OCI-LY1 (cell line): ENCODE data around the gene FAM240A.

Source experiments
- H2AFZ ChIP-seq: fragments of 200-600 bp; sonication (generic), shearing (Covaris generic); 2 replicates; pipeline ENCODE4 v1.6.0; 2014; ENCODE audit warnings: antibody characterized with exemption, mild to moderate bottlenecking, low read length
- H3F3A ChIP-seq: fragments of 200-600 bp; sonication (generic), shearing (Covaris generic); 2 replicates; pipeline ENCODE4 v1.6.0; 2014; ENCODE audit warnings: mild to moderate bottlenecking, antibody characterized with exemption, low read length, moderate library complexity; ENCODE audit not compliant: insufficient read depth
- H3K27ac ChIP-seq: fragments of 200-600 bp; sonication (generic); 2 replicates; pipeline ENCODE4 v1.5.1; 2014; ENCODE audit warnings: low read length, mixed run types, mild to moderate bottlenecking, low read depth; ENCODE audit not compliant: poor library complexity, severe bottlenecking
- H3K27me3 ChIP-seq: fragments of 200-600 bp; sonication (generic); 2 replicates; pipeline ENCODE4 v1.6.0; 2014; ENCODE audit warnings: antibody characterized with exemption, mild to moderate bottlenecking, low read length, moderate library complexity; ENCODE audit not compliant: insufficient read depth
- H3K36me3 ChIP-seq: fragments of 200-600 bp; sonication (generic); 2 replicates; pipeline ENCODE4 v1.6.1; 2014; ENCODE audit warnings: mild to moderate bottlenecking, antibody characterized with exemption, low read length, moderate library complexity, mixed read lengths; ENCODE audit not compliant: insufficient read depth
- H3K4me1 ChIP-seq: fragments of 200-600 bp; sonication (generic); 2 replicates; pipeline ENCODE4 v1.5.1; 2014; ENCODE audit warnings: mild to moderate bottlenecking, low read length, moderate library complexity; ENCODE audit not compliant: insufficient read depth, severe bottlenecking
- H3K4me2 ChIP-seq: fragments of 200-600 bp; sonication (generic), shearing (Covaris generic); 2 replicates; pipeline ENCODE4 v1.6.1; 2014; ENCODE audit warnings: low read length
- H3K4me3 ChIP-seq: fragments of 200-600 bp; sonication (generic); 2 replicates; pipeline ENCODE4 v1.5.1; 2014; ENCODE audit warnings: low read length, low read depth, mild to moderate bottlenecking, mixed read lengths; ENCODE audit not compliant: poor library complexity, severe bottlenecking
- H3K79me2 ChIP-seq: fragments of 200-600 bp; shearing (Covaris generic); 2 replicates; pipeline ENCODE4 v1.6.1; 2016; ENCODE audit warnings: mixed run types, low read length, mixed read lengths; ENCODE audit not compliant: insufficient read depth
- H3K9ac ChIP-seq: fragments of 200-600 bp; sonication (generic), shearing (Covaris generic); 2 replicates; pipeline ENCODE4 v1.6.1; 2014; ENCODE audit warnings: mild to moderate bottlenecking, low read length, mixed read lengths
- H3K9me2 ChIP-seq: fragments of 200-600 bp; sonication (generic), shearing (Covaris generic); 2 replicates; pipeline ENCODE4 v1.6.1; 2014; ENCODE audit warnings: low read depth, mild to moderate bottlenecking, low read length, mixed read lengths
- H3K9me3 ChIP-seq: fragments of 200-600 bp; shearing (Covaris generic); 2 replicates; pipeline ENCODE4 v1.6.1; 2014; ENCODE audit warnings: low read length, mixed read lengths
- H4K20me1 ChIP-seq: fragments of 200-600 bp; sonication (generic), shearing (Covaris generic); 2 replicates; pipeline ENCODE4 v1.6.0; 2016; ENCODE audit warnings: mild to moderate bottlenecking, low read length; ENCODE audit not compliant: insufficient read depth
- EZH2 ChIP-seq: fragments of 200-600 bp; sonication (generic), shearing (Covaris generic); IDR thresholded peaks from 2 replicates; pipeline ENCODE4 v1.8.0; 2017; ENCODE audit warnings: borderline replicate concordance, mixed run types, mild to moderate bottlenecking, antibody characterized with exemption, low read length, moderate library complexity, mixed read lengths
- TF ChIP-seq, protein P1 (sequence below): fragments of 200-600 bp; sonication (generic), shearing (Covaris generic); IDR thresholded peaks from 2 replicates; pipeline ENCODE4 v1.5.1; 2017; ENCODE audit warnings: mild to moderate bottlenecking, antibody characterized with exemption, low read length, moderate library complexity, mixed read lengths

The FAM240A gene

GRCh38 chr3:46643701-46644100 is 31.4 kb downstream of the FAM240A start:
- no peaks in the 10 kb centered on the region for H3K36me3 ChIP-seq
- no peaks in the 10 kb centered on the region for H3K9me2 ChIP-seq
- TF ChIP-seq EZH2 = no peak
- TF ChIP-seq, protein P1, sequence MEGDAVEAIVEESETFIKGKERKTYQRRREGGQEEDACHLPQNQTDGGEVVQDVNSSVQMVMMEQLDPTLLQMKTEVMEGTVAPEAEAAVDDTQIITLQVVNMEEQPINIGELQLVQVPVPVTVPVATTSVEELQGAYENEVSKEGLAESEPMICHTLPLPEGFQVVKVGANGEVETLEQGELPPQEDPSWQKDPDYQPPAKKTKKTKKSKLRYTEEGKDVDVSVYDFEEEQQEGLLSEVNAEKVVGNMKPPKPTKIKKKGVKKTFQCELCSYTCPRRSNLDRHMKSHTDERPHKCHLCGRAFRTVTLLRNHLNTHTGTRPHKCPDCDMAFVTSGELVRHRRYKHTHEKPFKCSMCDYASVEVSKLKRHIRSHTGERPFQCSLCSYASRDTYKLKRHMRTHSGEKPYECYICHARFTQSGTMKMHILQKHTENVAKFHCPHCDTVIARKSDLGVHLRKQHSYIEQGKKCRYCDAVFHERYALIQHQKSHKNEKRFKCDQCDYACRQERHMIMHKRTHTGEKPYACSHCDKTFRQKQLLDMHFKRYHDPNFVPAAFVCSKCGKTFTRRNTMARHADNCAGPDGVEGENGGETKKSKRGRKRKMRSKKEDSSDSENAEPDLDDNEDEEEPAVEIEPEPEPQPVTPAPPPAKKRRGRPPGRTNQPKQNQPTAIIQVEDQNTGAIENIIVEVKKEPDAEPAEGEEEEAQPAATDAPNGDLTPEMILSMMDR = no peak
- no peaks in the 10 kb centered on the region for H3K79me2 ChIP-seq
- no peaks in the 10 kb centered on the region for H3K9me3 ChIP-seq
- no peaks in the 10 kb centered on the region for H3K27me3 ChIP-seq
- no peak overlapping the region for H3K4me3 ChIP-seq
- no peaks in the 10 kb centered on the region for H3F3A ChIP-seq
- no peaks in the 10 kb centered on the region for H4K20me1 ChIP-seq
- no peak overlapping the region for H3K9ac ChIP-seq
- H3K4me2 ChIP-seq = no peak overlapping the region
- no peaks in the 10 kb centered on the region for H3K4me1 ChIP-seq
- H3K27ac ChIP-seq = no peak overlapping the region
- no peak overlapping the region for H2AFZ ChIP-seq

DNA sequence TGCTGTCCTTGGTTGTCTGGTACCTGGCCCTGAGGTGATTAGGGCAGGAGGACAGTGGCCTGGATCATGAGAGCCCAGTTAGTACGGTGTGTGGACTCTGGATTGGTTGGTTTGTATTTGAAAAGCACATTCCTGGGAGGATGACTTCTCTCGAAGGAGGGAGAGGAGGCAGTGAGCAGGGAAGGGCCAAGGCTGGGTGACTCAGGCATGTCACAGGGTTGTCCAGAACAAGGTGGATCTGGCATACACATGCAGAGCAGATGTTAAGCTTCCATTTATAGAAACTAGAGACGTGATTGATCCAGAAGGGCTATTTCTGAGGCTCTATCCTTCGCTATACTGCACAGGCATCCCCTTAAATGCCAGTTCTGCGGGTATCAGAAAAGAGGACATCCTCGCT is 34.4 kb downstream of the FAM240A start:
- Histone ChIP-seq H3K79me2 (no peaks in the 10 kb centered on the region), H3K9ac (no peak overlapping the region), H3K27ac (no peak overlapping the region), H3F3A (no peaks in the 10 kb centered on the region), H3K27me3 (0 out of 2 replicates have a peak, but pooled peaks cover 3% of the 10 kb centered on the region), H3K4me3 (no peak overlapping the region), H3K36me3 (no peaks in the 10 kb centered on the region), H3K4me1 (no peaks in the 10 kb centered on the region), H3K9me2 (no peaks in the 10 kb centered on the region), H3K4me2 (no peak overlapping the region), H2AFZ (no peak overlapping the region), H4K20me1 (no peaks in the 10 kb centered on the region), H3K9me3 (peaks cover 2% of the 10 kb centered on the region; the same call in 1 of the 2 replicates)
- no peak for TF ChIP-seq EZH2

DNA sequence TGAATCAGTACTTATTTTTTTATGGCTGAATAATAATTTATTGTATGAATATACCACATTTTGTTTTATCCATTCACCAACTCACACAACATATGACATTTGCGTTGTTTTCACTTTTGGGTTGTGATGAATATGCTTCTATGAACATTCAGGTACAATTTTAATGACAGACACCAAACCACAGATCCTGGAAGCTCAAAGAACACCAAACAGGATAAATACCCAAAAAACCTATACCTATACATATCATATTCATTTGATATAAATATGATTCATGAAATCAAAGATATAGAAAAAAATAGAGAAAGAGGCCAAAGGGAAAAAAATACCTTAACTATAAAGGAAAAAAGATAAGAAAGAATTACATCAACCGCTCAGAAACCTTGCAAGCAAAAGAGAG is 35.8 kb downstream of the FAM240A start:
- Histone ChIP-seq H3K4me2 (no peak overlapping the region), H3K4me1 (no peaks in the 10 kb centered on the region), H3K27ac (no peak overlapping the region), H3K9me3 (peaks cover 7% of the 10 kb centered on the region; the same call in 1 of the 2 replicates), H4K20me1 (no peaks in the 10 kb centered on the region), H3K4me3 (no peak overlapping the region), H2AFZ (no peak overlapping the region), H3K79me2 (no peaks in the 10 kb centered on the region), H3K9ac (no peak overlapping the region), H3K36me3 (no peaks in the 10 kb centered on the region), H3K9me2 (no peaks in the 10 kb centered on the region), H3F3A (no peaks in the 10 kb centered on the region), H3K27me3 (0 out of 2 replicates have a peak, but pooled peaks cover 8% of the 10 kb centered on the region)
- TF ChIP-seq, protein P1 = no peak
- no peak for TF ChIP-seq EZH2

DNA sequence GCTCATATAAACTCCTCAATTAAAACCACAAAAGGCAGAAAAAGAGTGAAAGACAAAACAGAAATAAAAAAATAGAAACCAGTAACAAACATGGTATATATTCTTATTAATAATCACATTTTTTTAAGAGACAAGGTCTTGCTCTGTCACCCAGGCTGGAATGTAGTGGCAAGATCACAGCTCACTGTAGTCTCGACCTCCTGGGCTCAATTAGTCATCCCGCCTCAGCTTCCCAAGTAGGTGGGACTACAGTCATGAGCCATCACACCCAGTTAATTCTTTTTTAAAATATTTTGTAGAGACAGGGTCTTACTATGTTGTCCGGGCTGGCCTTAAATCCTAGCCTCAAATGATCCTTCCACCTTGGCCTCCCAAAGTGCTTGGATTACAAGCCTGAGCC is 37.1 kb downstream of the FAM240A start:
- Histone ChIP-seq H3K4me1 (no peaks in the 10 kb centered on the region), H3K27ac (no peak overlapping the region), H3F3A (no peaks in the 10 kb centered on the region), H3K4me3 (no peak overlapping the region), H4K20me1 (no peaks in the 10 kb centered on the region), H2AFZ (no peak overlapping the region), H3K9me3 (peaks cover 7% of the 10 kb centered on the region; the same call in 1 of the 2 replicates), H3K27me3 (0 out of 2 replicates have a peak, but pooled peaks cover 8% of the 10 kb centered on the region), H3K36me3 (no peaks in the 10 kb centered on the region), H3K9me2 (no peaks in the 10 kb centered on the region), H3K4me2 (no peak overlapping the region), H3K79me2 (no peaks in the 10 kb centered on the region), H3K9ac (no peak overlapping the region)
- no peak for TF ChIP-seq EZH2
- TF ChIP-seq, protein P1 = no peak
